ENCODE measurements around the gene DAPK1. TPM values are rescaled to one million over a fixed set of nuclear protein-coding genes. Genes with fewer than 3 reads are reported as not detected.

Gene DAPK1
- total RNA-seq, 1 donor from 2014 or later: 24.6 TPM

- DNase-seq (ENCODE audit: extremely low spot score in 2 of 2): peak in 1 of 2 donors; percentile 77
- Histone ChIP-seq H3K4me3 (no peak overlapping the region), H3K9me3 (no peaks in the 10 kb centered on the region), H3K4me1 (no peaks in the 10 kb centered on the region), H3K27me3 (no peaks in the 10 kb centered on the region), H3K27ac (no peak overlapping the region), H3K36me3 (no peaks in the 10 kb centered on the region)
- intact Hi-C loops (cut with DNase I): loop anchor here (10.0 kb wide), 1 partner anchor 1599 kb away; no protein-coding TSS in a partner anchor
- no peak for TF ChIP-seq CTCF (IDR thresholded peaks at IDR 0.05)
- TF ChIP-seq POLR2A (IDR thresholded peaks at IDR 0.05): no peak
- TF ChIP-seq POLR2AphosphoS5 (IDR thresholded peaks at IDR 0.05; ENCODE audit: insufficient read depth in 1 of 2, low read depth in 1 of 2): no peak
Measured at GRCh38 chr9:87685871-87686519, 188.3 kb downstream of the DAPK1 start.

- Histone ChIP-seq H3K27ac (no peak overlapping the region), H3K4me1 (no peaks in the 10 kb centered on the region), H3K4me3 (no peak overlapping the region), H3K27me3 (no peaks in the 10 kb centered on the region), H3K9me3 (no peaks in the 10 kb centered on the region), H3K36me3 (no peaks in the 10 kb centered on the region)
- no peak for DNase-seq (ENCODE audit: extremely low spot score in 2 of 2)
- intact Hi-C loops (cut with DNase I): loop anchor here (10.0 kb wide), 1 partner anchor 1598 kb away; no protein-coding TSS in a partner anchor
- no peak for TF ChIP-seq POLR2AphosphoS5 (IDR thresholded peaks at IDR 0.05; ENCODE audit: insufficient read depth in 1 of 2, low read depth in 1 of 2)
- TF ChIP-seq POLR2A (IDR thresholded peaks at IDR 0.05): no peak
- TF ChIP-seq CTCF (IDR thresholded peaks at IDR 0.05): no peak
Measured at GRCh38 chr9:87686520-87687090, 188.9 kb downstream of the DAPK1 start.

GRCh38 chr9:87687207-87687606 lies 189.5 kb downstream of the DAPK1 start:
- DNase-seq (ENCODE audit: extremely low spot score in 2 of 2): no peak
- TF ChIP-seq POLR2AphosphoS5 (IDR thresholded peaks at IDR 0.05; ENCODE audit: insufficient read depth in 1 of 2, low read depth in 1 of 2): no peak
- TF ChIP-seq POLR2A (IDR thresholded peaks at IDR 0.05): no peak
- TF ChIP-seq CTCF (IDR thresholded peaks at IDR 0.05): no peak
- intact Hi-C loops (cut with DNase I): loop anchor here (10.0 kb wide), 1 partner anchor 1598 kb away; no protein-coding TSS in a partner anchor

GRCh38 chr9:87694236-87694755 lies 196.6 kb downstream of the DAPK1 start:
- TF ChIP-seq POLR2A (IDR thresholded peaks at IDR 0.05): no peak
- TF ChIP-seq POLR2AphosphoS5 (IDR thresholded peaks at IDR 0.05; ENCODE audit: insufficient read depth in 1 of 2, low read depth in 1 of 2): no peak
- Histone ChIP-seq H3K36me3 (no peaks in the 10 kb centered on the region), H3K9me3 (no peaks in the 10 kb centered on the region), H3K4me3 (no peak overlapping the region), H3K27me3 (no peaks in the 10 kb centered on the region), H3K4me1 (no peaks in the 10 kb centered on the region), H3K27ac (no peak overlapping the region)
- intact Hi-C loops (cut with DNase I): no loop called here
- peak in 1 of 2 donors; percentile 77 for DNase-seq (ENCODE audit: extremely low spot score in 2 of 2)

More at GRCh38 chr9:87687207-87687606, 189.5 kb downstream of the DAPK1 start:
- no peaks in the 10 kb centered on the region for H3K27me3 ChIP-seq
- H3K4me1 ChIP-seq: no peaks in the 10 kb centered on the region
- H3K4me3 ChIP-seq: no peak overlapping the region
- no peak overlapping the region for H3K27ac ChIP-seq
- no peaks in the 10 kb centered on the region for H3K9me3 ChIP-seq
- H3K36me3 ChIP-seq: no peaks in the 10 kb centered on the region

- no peaks in the 10 kb centered on the region for H3K36me3 ChIP-seq
- no peaks in the 10 kb centered on the region for H3K9me3 ChIP-seq
- intact Hi-C loops (cut with DNase I): no loop called here
- no peaks in the 10 kb centered on the region for H3K4me1 ChIP-seq
- no peak overlapping the region for H3K27ac ChIP-seq
- no peak overlapping the region for H3K4me3 ChIP-seq
- TF ChIP-seq POLR2A (IDR thresholded peaks at IDR 0.05) (no peak), POLR2AphosphoS5 (IDR thresholded peaks at IDR 0.05; ENCODE audit: insufficient read depth in 1 of 2, low read depth in 1 of 2) (no peak), CTCF (IDR thresholded peaks at IDR 0.05) (no peak)
- no peaks in the 10 kb centered on the region for H3K27me3 ChIP-seq
- no peak for DNase-seq (ENCODE audit: extremely low spot score in 2 of 2)
Measured at GRCh38 chr9:87695523-87695922, 197.9 kb downstream of the DAPK1 start.

Measured in vagina (tissue), 2 donors.